Measurements from ENCODE around the gene TMEM60.

The TMEM60 gene

DNA sequence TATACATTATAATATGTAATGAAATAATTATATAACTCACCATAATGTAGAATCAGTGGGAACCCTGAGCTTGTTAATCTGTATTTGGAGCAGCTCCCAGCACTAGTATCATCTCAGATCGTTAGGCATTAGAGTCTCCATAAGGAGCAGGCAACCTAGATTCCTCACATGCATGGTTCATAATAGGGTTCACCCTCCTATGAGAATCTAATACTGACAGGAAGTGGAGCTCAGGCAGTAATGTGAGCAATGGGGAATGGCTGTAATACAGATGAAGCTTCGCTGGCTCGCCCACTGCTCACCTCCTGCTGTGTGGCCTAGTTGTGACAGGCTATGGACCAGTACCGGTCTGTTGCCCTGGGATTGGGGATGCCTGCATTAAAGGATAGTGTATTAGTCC, 52.5 kb downstream of the TMEM60 start:
- H3K27ac ChIP-seq (ENCODE audit: low read depth, low read length), result no peak overlapping the region
- H3K27me3 ChIP-seq (ENCODE audit: control insufficient read depth in 1 of 2, insufficient read depth in 2 of 2, low read length in 2 of 2), result no peaks in the 10 kb centered on the region
- no peaks in the 10 kb centered on the region for H3K9me3 ChIP-seq (ENCODE audit: low read length)
- H3K9ac ChIP-seq (ENCODE audit: low read length), result no peak overlapping the region
- H3K4me3 ChIP-seq (ENCODE audit: low read depth in 1 of 2, low read length in 2 of 2), result no peak overlapping the region
- peaks cover 12% of the 10 kb centered on the region for H3K4me1 ChIP-seq (ENCODE audit: insufficient read depth, low read length)
- H3K36me3 ChIP-seq (ENCODE audit: insufficient read depth, low read length), result peaks cover 4% of the 10 kb centered on the region

Data from muscle layer of colon (tissue), 2 donors.